Iris pigment epithelial cell (primary cell): ENCODE measurements around the gene DOK3.

ENCODE experiments used
- DNase-seq: peaks from one replicate; pipeline ENCODE4 v3.0.0-alpha.2; 2011; ENCODE audit warnings: low read depth

Gene DOK3

GRCh38 chr5:177483042-177483441, 26.6 kb downstream of the DOK3 start:
- DNase-seq, result no peak

GRCh38 chr5:177482359-177482795, 27.2 kb downstream of the DOK3 start:
- DNase-seq, result no peak

GRCh38 chr5:177479774-177480173, 29.9 kb downstream of the DOK3 start:
- peak; percentile 67 for DNase-seq

- no peak for DNase-seq
These were observed 30.6 kb downstream of the DOK3 start for GRCh38 chr5:177478711-177479646.

- DNase-seq, result no peak
These were observed 31.7 kb downstream of the DOK3 start for GRCh38 chr5:177477701-177478477.

GRCh38 chr5:177476531-177477233, 32.9 kb downstream of the DOK3 start:
- DNase-seq, result no peak

GRCh38 chr5:177475563-177476427, 33.8 kb downstream of the DOK3 start:
- DNase-seq, result no peak

- no peak for DNase-seq
These were observed 34.6 kb downstream of the DOK3 start for GRCh38 chr5:177474846-177475562.

- no peak for DNase-seq
These were observed 35.6 kb downstream of the DOK3 start for GRCh38 chr5:177474002-177474476.

- DNase-seq, result peak; percentile 62
These were observed 36.1 kb downstream of the DOK3 start, which contains the start of gene DBN1 for GRCh38 chr5:177473443-177474001. DBN1 (minus strand) TSS chr5:177473634; CDS start chr5:177473521, 113 bp downstream.

GRCh38 chr5:177472460-177473442, 36.9 kb downstream of the DOK3 start:
- no peak for DNase-seq

GRCh38 chr5:177471610-177472356, 37.8 kb downstream of the DOK3 start:
- peak; percentile 80 for DNase-seq

- peak; percentile 88 for DNase-seq
These were observed 38.7 kb downstream of the DOK3 start for GRCh38 chr5:177470759-177471536.

- DNase-seq, result no peak
These were observed 39.7 kb downstream of the DOK3 start for GRCh38 chr5:177469750-177470525.

GRCh38 chr5:177468685-177469628, 40.7 kb downstream of the DOK3 start:
- peak; percentile 85 for DNase-seq
